GM12878 (cell line): ENCODE measurements around the gene NUAK1. TPM values are rescaled to one million over a fixed set of nuclear protein-coding genes. Genes with fewer than 3 reads are reported as not detected.

ENCODE experiments used
- ATAC-seq: fragments of 200-7000 bp; cut with Tn5 transposase; 3 replicates; pipeline ENCODE4 v1.9.1; 2020; ENCODE audit warnings: mild to moderate bottlenecking, moderate library complexity
- BruUV-seq: library from RNA; stranded (reverse); fragments of 400-500 nt; replicated peaks from 2 replicates; lab custom pipeline; 2021; lab: Mats Ljungman, UMichigan
- CTCF ChIA-PET: fragments of 300-600 bp; sonication (Branson Sonifier 250); formaldehyde crosslinking; extraction: SDS; loops from one replicate; lab custom pipeline; 2021; ENCODE audit warnings: inconsistent platforms; lab: Yijun Ruan, JAX
- POLR2A ChIA-PET: fragments of 350-600 bp; formaldehyde crosslinking; extraction: SDS; loops from one replicate; lab custom pipeline; 2021; ENCODE audit warnings: inconsistent platforms; lab: Charles Lee
- RAD21 ChIA-PET: fragments of 300-600 bp; sonication (Branson Sonifier 250); formaldehyde crosslinking; loops from one replicate; lab custom pipeline; 2023; ENCODE audit warnings: antibody characterized with exemption; ENCODE audit not compliant: unreplicated experiment; lab: Charles Lee
- SMC1A ChIA-PET: fragments of 300-600 bp; sonication (Branson Sonifier 250); formaldehyde crosslinking; loops from one replicate; lab custom pipeline; 2023; ENCODE audit not compliant: unreplicated experiment, uncharacterized antibody; lab: Charles Lee
- DNase-seq: peaks from one replicate; pipeline ENCODE4 v3.0.0-alpha.2; 2011; ENCODE audit warnings: low read depth, low spot score
- FAIRE-seq: peaks from 3 replicates; lab custom pipeline; 2011; peaks lifted over from hg19 to GRCh38; lab: Jason Lieb, UNC
- H2AFZ ChIP-seq: 2 replicates; pipeline ENCODE4 v1.6.0; 2011; ENCODE audit warnings: low read depth, low read length, control low read depth; ENCODE audit not compliant: control insufficient read depth
- H3K27ac ChIP-seq: 2 replicates; pipeline ENCODE4 v1.5.1; 2011; ENCODE audit warnings: control low read depth; ENCODE audit not compliant: control insufficient read depth, insufficient read depth
- H3K27me3 ChIP-seq, 2 experiments: replicated peaks in 1 of 2; 2 replicates each; pipeline versions ENCODE4 v1.6.0 to v1.6.1; 2011; ENCODE audit warnings: low read length in 1 of 2; ENCODE audit not compliant: control insufficient read depth in 2 of 2, insufficient read depth in 2 of 2
- H3K36me3 ChIP-seq, 2 experiments: 2 replicates each; pipeline ENCODE4 v1.5.1; 2011; ENCODE audit warnings: low read length in 1 of 2; ENCODE audit not compliant: control insufficient read depth in 2 of 2, insufficient read depth in 2 of 2
- H3K4me1 ChIP-seq: 2 replicates; pipeline ENCODE4 v1.6.1; 2011; ENCODE audit warnings: mild to moderate bottlenecking, low read length, moderate library complexity, mixed read lengths; ENCODE audit not compliant: control insufficient read depth, insufficient read depth
- H3K4me2 ChIP-seq: 2 replicates; pipeline ENCODE4 v1.6.0; 2011; ENCODE audit warnings: control low read depth; ENCODE audit not compliant: control insufficient read depth, insufficient read depth
- H3K4me3 ChIP-seq: fragments of 200-600 bp; sonication (generic); 2 replicates; pipeline ENCODE4 v1.5.1; 2016
- H3K79me2 ChIP-seq: 2 replicates; pipeline ENCODE4 v1.6.0; 2011; ENCODE audit warnings: low read length; ENCODE audit not compliant: control insufficient read depth, insufficient read depth
- H3K9ac ChIP-seq: 2 replicates; pipeline ENCODE4 v1.8.0; 2011; ENCODE audit warnings: low read length, control low read depth, mixed read lengths; ENCODE audit not compliant: control insufficient read depth, insufficient read depth
- H3K9me3 ChIP-seq: replicated peaks from 3 replicates; pipeline ENCODE4 v1.5.1; 2011; ENCODE audit warnings: mild to moderate bottlenecking, low read length; ENCODE audit not compliant: control insufficient read depth, insufficient read depth
- H4K20me1 ChIP-seq: 2 replicates; pipeline ENCODE4 v1.6.0; 2011; ENCODE audit not compliant: control insufficient read depth, insufficient read depth
- BMI1 ChIP-seq: fragments of 450-650 bp; IDR thresholded peaks from 2 replicates; pipeline ENCODE4 v1.6.1; 2016; ENCODE audit warnings: mild to moderate bottlenecking, moderate library complexity, borderline replicate concordance
- ELK1 ChIP-seq: IDR thresholded peaks from 2 replicates; pipeline ENCODE4 v1.6.1; 2012; ENCODE audit warnings: low read depth, low read length, improper control_type of control experiment
- HDAC6 ChIP-seq: fragments of 200-600 bp; sonication (generic); IDR thresholded peaks from one replicate; pipeline ENCODE4 v1.8.0; 2017; ENCODE audit warnings: antibody characterized with exemption; ENCODE audit not compliant: unreplicated experiment
- IRF3 ChIP-seq: fragments of 450-650 bp; IDR thresholded peaks from 2 replicates; pipeline ENCODE4 v1.6.1; 2014; ENCODE audit warnings: mild to moderate bottlenecking
- NFIC ChIP-seq: IDR thresholded peaks from 2 replicates; pipeline ENCODE4 v1.6.1; 2012; ENCODE audit warnings: low read depth, mild to moderate bottlenecking, inconsistent platforms, low read length, moderate library complexity
- PAX5 ChIP-seq: IDR thresholded peaks from 2 replicates; pipeline ENCODE4 v1.6.1; 2011; ENCODE audit warnings: low read depth, low read length, borderline replicate concordance
- RUNX3 ChIP-seq: IDR thresholded peaks from 2 replicates; pipeline ENCODE4 v1.6.1; 2012; ENCODE audit warnings: low read length, inconsistent platforms
- SMARCA5 ChIP-seq: fragments of 450-650 bp; IDR thresholded peaks from 2 replicates; pipeline ENCODE4 v1.6.1; 2017; ENCODE audit warnings: mild to moderate bottlenecking
- ZBTB11 ChIP-seq: fragments of 450-650 bp; formaldehyde crosslinking; IDR thresholded peaks from 2 replicates; pipeline ENCODE4 v1.5.0; 2022; ENCODE audit warnings: mild to moderate bottlenecking, missing genetic modification characterization
- ZZZ3 ChIP-seq: IDR thresholded peaks from 2 replicates; pipeline ENCODE4 v1.6.1; 2011; ENCODE audit warnings: low read depth; ENCODE audit not compliant: control insufficient read depth, insufficient read length
- WGBS: methylation state at CpG from one replicate; pipeline ENCODE4 v1.1.6; 2016; ENCODE audit warnings: low lambda C conversion rate; ENCODE audit not compliant: insufficient replicate concordance, insufficient coverage; ENCODE audit errors: missing lambda C conversion rate; 5-methylcytosine and 5-hydroxymethylcytosine counted together
- in situ Hi-C: fragments of 300-500 bp; cut with MboI; formaldehyde crosslinking; loops from 9 replicates; pipeline ENCODE4 v1.14.3; 2018; ENCODE audit warnings: mixed read lengths
- intact Hi-C: fragments of 100-400 bp; cut with micrococcal nuclease; formaldehyde crosslinking; loops from one replicate; pipeline ENCODE4 v1.14.2; 2022; ENCODE audit not compliant: unreplicated experiment
- polyA plus RNA-seq, 11 experiments: library from polyadenylated mRNA; depleted of rRNA in 4 of 11; unstranded in 6 of 11; stranded (reverse) in 5 of 11; fragments of >200 nt; fragmentation: Nextera tagmentation in 4 of 11; fragmentation: Illumina TruSeq in 1 of 11; extraction: Ambion mirVana in 4 of 11; extraction: Trizol in 1 of 11; gene quantifications; 1 replicate in 1 of 11; 2 replicates in 10 of 11; pipeline versions ENCODE4 v1.2.1 to v1.2.3, GENCODE V29; 2011 to 2016; ENCODE audit warnings: inconsistent platforms in 2 of 11, missing spikeins in 2 of 11, low read depth in 1 of 11
- total RNA-seq, 4 experiments: library from RNA; depleted of rRNA in 3 of 4; stranded (reverse); fragments of >200 nt in 3 of 4; fragmentation: Illumina TruSeq in 1 of 4; extraction: Trizol in 1 of 4; gene quantifications; 2 replicates each; pipeline versions ENCODE4 v1.2.1 to v1.2.3, GENCODE V29; 2013 to 2021

NUAK1 gene
- total and polyA plus RNA-seq, 10 of the 15 experiments (the other 5 are each of a cell fraction or from before 2014, with no cell fraction given) = 0.03 to 0.42 (median 0.08) TPM; not detected in 2

DNA sequence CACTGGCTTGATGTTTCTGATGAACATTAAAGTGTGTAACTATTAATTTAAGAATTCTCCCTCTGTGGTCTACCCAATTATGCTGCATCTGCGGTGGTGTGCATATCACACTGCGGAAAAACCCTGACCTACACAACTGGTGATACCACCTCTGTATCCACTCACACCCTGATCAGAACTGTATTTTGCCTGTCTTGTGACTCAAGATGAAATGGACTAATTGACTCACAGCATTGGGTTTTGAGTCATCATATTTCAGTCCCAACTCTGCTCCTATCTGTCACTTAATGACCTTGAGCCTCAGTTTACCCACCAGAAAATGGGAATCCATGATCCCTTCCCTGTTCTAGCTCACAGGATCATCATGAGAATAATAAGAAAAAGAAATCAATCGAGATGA, 65.6 kb downstream of the NUAK1 start (continued):
- TF ChIP-seq ZBTB11 (CRISPR knock-in tag) (no peak), PAX5 (peak; percentile 52; the same call in 1 of the 2 replicates), BMI1 (peak; percentile 85), ZZZ3 (no peak), RUNX3 (peak; percentile 44; the same call in 1 of the 2 replicates)

GRCh38 chr12:106072751-106073150, 66.0 kb downstream of the NUAK1 start:
- Histone ChIP-seq H4K20me1 (no peaks in the 10 kb centered on the region; the same call in 1 of the 2 replicates), H3K4me1 (no peaks in the 10 kb centered on the region; the same call in 1 of the 2 replicates), H3K79me2 (no peaks in the 10 kb centered on the region), H3K9me3 (no peaks in the 10 kb centered on the region), H2AFZ (no peak overlapping the region), H3K9ac (no peak overlapping the region), H3K27me3 (no peaks in the 10 kb centered on the region; a peak in 1 of 4 replicates), H3K4me3 (no peak overlapping the region), H3K27ac (no peak overlapping the region), H3K4me2 (no peak overlapping the region), H3K36me3 (no peaks in the 10 kb centered on the region)
- no peak for DNase-seq
- intact Hi-C loops = loop anchor here (1.0 kb wide), 2 partner anchors 13 to 351 kb away; no protein-coding TSS in a partner anchor
- RAD21 ChIA-PET = no interaction called here
- no TSS peak for BruUV-seq
- POLR2A ChIA-PET = no interaction called here
- WGBS = 45% methylated on average over 2 of the region's 2 CpGs
- no peak for TF ChIP-seq HDAC6
- TF ChIP-seq IRF3 = no peak
- no peak for TF ChIP-seq NFIC
- TF ChIP-seq ELK1 = no peak
- no peak for TF ChIP-seq SMARCA5
- FAIRE-seq = no peak
- ATAC-seq = peak; percentile 32
- SMC1A ChIA-PET = no interaction called here
- CTCF ChIA-PET = interaction anchor here (1.1 kb wide), 1 partner anchor 63 kb away, joined by 3 read pairs; no protein-coding TSS in a partner anchor
- in situ Hi-C loops = no loop called here
